ENCODE measurements around the gene SHROOM3.

DNA sequence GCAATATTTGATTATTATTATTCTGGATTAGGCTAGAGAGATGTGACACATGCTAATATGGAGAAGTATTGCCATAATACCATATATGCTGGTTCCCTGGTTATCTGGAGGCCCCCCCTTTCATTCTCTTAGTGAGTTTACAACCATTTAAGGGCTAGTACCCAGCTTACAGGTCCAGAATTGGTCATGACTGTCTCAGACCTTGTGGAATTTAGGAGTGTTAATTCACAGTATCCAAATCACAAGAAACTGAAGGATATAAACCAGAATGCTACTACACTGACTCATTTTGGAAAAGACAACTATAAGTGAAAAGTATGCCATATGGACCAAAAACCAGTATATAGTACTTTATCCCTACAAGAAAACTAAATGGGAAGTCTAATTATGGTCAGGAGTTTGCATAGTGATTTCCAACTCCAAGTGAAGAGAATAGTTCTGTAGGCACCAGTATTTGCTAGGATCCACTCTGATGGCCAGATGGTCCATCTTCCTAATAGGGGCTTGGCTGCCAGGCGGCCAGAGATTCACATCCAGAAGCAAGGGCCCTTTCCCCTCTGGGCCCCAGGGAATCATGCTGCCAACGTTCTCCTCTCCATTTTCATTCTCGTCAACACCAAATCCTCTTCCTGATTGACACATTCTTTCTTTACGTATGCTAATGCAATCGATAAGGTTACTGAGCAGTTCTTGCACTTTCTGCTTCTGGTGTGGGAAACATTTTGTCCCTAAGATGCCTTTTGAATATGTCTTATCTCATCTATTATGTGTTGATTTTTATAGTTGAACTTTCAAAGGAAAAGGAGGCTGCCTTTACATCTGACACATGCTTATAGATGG is 123.6 kb downstream of the SHROOM3 start:
- TF ChIP-seq POLR2A (IDR thresholded peaks at IDR 0.05), result no peak
- TF ChIP-seq, protein P1, sequence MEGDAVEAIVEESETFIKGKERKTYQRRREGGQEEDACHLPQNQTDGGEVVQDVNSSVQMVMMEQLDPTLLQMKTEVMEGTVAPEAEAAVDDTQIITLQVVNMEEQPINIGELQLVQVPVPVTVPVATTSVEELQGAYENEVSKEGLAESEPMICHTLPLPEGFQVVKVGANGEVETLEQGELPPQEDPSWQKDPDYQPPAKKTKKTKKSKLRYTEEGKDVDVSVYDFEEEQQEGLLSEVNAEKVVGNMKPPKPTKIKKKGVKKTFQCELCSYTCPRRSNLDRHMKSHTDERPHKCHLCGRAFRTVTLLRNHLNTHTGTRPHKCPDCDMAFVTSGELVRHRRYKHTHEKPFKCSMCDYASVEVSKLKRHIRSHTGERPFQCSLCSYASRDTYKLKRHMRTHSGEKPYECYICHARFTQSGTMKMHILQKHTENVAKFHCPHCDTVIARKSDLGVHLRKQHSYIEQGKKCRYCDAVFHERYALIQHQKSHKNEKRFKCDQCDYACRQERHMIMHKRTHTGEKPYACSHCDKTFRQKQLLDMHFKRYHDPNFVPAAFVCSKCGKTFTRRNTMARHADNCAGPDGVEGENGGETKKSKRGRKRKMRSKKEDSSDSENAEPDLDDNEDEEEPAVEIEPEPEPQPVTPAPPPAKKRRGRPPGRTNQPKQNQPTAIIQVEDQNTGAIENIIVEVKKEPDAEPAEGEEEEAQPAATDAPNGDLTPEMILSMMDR (IDR thresholded peaks at IDR 0.05), result no peak

Data from stomach (tissue), 4 donors.